HG02798 (cell line): ENCODE results near the gene MSRB3.

Source experiments
- ATAC-seq: cut with Tn5 transposase; IDR thresholded peaks from one replicate; pipeline ENCODE4 v1.9.1; 2021; ENCODE audit warnings: mild to moderate bottlenecking; ENCODE audit not compliant: unreplicated experiment, poor library complexity

The MSRB3 gene

DNA sequence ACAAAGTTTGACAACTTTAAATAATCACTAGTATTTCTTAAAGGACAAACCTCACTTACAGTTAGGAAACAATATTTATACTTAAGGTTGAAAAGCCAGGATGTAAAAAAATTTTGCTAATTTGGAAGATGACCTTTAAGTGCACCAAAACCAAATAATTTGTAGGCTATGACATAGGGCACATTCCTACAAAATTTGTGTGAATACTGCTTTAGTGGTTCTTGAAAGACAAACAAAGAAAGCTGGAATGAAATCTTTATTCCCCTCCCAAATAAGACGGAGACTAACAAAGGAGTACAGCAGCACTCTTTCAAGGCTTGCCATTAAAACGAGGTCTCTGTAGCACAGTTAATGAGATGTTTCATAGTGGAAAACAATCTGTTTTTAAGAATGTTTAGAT, 45.6 kb downstream of the MSRB3 start:
- ATAC-seq = no peak

GRCh38 chr12:65324551-65324950, 46.1 kb downstream of the MSRB3 start:
- no peak for ATAC-seq

DNA sequence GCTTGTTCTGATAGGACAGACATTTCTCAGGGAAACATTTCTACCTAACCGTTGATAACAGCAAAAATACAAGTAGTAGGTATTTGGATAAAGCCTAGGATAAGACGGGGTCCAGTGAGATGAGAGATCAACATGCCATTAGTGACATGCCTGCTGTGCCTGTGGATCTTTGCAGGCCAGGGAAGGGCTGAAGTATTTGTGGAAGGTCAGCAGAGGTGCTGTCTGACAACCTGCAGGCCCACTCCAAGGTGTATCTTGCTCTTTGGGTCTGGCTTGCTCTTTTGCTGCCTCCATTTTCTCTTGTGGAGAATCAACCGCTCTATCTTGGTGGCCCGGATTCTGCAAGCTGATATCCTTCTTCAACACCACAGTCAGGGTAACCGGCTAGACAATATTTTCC, 46.7 kb downstream of the MSRB3 start:
- ATAC-seq = no peak

DNA sequence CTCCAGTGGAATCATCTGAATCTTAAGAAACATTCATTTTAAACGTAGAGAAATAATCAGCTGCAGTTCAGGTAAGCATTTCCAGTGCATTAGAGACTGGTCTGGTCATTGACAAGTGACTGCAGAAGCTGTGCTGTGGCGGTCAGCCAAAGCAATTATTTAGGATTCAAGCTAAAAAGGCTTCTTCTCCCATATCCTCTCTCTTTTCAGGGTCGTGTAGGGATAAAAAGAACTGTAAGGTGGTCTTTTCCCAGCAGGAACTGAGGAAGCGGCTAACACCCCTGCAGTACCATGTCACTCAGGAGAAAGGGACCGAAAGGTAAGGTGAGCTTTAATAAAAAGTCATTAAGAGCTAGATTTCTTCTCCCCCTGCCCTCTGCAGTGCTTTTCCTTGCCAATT, 48.1 kb downstream of the MSRB3 start:
- no peak for ATAC-seq

GRCh38 chr12:65327207-65328076, 49.0 kb downstream of the MSRB3 start:
- no peak for ATAC-seq

DNA sequence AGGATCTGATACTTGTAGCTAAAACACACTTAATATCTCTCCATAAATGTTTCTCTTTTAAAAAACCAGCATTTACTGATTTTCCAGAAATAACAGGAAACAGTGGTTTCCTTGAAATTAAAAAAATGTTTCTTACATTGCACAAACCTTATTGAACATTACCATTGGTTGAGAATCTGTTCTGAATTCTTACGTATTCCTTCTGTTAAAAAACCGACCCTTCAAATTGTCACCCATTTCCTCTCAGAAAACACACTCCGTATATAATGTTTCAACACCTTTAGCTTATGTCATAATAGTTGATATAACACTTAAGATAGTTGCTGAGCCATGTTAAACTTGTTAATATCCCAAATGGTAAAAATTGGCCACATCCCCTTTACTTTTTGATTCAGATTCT, 51.2 kb downstream of the MSRB3 start:
- ATAC-seq = no peak

GRCh38 chr12:65330331-65330730, 51.8 kb downstream of the MSRB3 start:
- ATAC-seq = no peak

DNA sequence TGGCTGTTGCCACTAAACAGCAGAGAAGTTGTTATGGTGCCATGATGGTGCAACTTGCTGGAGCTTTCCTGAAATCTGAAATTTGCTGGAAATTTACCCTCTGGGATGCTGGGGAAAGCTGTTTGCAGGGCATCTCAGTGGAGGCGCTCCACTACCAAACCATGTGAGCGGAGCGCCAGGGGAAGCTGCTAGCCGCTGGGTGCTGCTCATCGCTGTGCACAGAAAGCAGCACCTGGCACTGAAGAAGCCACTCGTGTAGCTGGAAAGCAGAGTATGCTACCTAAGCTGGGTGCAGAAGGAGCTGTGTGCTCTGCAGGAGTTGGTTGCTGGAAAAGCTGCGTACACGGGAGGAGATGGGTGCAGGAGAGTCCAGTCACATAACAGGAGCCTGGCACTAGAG, 53.0 kb downstream of the MSRB3 start:
- no peak for ATAC-seq

DNA sequence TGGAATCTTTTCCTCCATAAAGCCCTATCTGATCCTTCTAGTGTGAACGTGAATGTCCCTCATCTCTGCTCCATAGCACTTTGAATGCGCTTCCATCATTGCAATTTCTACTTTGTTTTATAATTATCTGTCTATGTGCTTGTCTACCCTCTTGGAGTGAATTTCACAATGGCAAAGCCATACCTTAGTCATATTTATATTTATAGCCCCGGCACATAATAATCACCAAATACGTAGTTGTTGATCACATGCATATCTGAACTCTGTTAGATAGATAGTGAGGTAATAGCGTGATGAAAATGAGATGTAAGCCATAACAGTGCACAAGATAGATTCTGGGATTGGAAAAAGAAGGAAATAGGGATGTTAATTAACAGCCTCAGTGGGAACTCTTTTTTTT, 55.2 kb downstream of the MSRB3 start:
- no peak for ATAC-seq

DNA sequence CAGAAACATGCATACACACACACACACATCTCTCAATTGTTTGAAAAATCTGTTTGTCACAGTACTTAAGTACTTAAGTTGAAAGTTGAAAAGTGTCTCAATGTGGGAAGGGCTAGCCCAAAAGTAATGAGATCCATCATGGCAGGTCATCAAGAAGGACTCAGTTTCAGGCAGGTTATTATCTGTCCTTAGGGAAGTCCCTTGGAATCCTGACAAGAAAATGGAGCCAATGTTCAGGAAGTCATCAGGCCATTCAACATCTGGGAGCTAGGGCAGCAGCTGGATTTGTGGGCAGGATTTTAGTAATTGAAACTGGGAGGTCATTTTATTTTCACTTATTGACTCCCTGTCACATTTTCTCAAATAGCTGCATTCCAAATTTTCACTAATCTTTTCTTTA, 56.0 kb downstream of the MSRB3 start:
- ATAC-seq = no peak

DNA sequence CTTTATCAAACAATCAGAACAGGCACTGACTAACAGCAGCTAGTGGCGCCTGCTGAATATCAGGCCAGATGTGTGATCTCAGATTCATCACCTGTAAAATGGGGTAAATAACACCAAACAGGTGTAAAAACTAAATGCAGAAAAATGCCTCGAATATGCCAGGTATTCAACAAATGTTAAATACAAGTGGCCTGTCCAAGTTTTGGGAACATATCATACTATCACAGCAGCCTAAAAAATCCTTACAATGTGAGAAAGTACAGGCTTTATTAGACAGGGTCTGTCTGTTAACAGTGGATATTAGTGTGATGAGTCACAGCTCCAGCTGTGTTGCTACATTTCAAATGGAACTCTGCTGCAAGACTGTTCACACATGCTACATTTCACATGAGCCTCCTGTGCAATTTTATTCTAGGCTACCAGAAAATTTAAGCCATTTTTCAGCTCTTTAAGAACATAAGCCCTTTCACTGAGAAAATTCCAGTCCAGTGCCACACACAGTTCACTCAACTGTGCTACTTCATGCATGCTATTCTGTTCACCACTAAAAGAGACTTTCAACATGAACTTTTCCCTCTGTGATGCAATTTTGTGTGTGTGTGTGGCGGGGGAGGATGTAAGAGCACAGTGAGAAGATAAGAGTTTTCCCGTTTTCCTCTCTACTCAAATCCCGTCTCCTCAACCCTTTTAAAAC, 56.7 kb downstream of the MSRB3 start:
- no peak for ATAC-seq

GRCh38 chr12:65335981-65336380, 57.5 kb downstream of the MSRB3 start:
- ATAC-seq = no peak

DNA sequence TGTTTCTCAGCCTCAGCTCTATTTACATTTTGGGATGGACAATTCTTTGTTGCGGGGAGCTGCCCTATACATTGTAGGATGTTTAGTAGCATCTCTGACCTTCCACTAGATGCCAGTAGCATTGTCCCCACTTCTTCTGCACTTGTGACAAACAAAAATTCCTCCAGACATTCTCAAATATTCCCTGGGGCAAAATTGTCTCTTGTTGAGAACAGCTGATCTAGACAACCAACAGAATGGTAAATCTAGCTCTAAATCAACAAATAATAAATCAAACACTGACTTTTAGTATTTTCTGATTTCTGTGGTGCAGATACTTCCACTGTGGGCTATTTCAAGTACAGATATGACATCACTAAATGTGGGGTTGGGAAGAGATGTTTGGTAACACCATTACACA, 60.7 kb downstream of the MSRB3 start:
- no peak for ATAC-seq

- ATAC-seq = no peak
Measured at GRCh38 chr12:65343230-65343629, 64.7 kb downstream of the MSRB3 start.

DNA sequence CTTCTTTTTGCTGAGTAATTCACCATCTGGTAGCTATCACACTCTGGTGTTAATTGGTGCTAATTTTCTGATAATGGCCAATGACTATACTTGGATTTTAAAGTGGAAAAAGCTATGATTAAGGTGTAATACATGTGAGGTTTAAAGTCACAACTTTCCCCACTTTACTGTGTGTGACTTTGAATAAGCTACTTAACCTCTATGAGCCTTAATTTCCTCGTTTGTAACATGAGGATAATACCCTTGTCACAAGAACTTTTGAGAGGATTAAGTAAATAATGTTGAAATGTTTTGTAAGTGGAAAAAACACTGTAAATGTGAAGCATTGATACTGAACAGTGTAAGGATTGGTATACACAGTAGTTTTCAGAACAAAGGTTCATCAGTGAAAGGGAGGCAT, 65.3 kb downstream of the MSRB3 start:
- ATAC-seq = no peak

- no peak for ATAC-seq
Measured at GRCh38 chr12:65355461-65355860, 77.0 kb downstream of the MSRB3 start.

GRCh38 chr12:65362234-65363031, 84.0 kb downstream of the MSRB3 start:
- ATAC-seq = no peak

DNA sequence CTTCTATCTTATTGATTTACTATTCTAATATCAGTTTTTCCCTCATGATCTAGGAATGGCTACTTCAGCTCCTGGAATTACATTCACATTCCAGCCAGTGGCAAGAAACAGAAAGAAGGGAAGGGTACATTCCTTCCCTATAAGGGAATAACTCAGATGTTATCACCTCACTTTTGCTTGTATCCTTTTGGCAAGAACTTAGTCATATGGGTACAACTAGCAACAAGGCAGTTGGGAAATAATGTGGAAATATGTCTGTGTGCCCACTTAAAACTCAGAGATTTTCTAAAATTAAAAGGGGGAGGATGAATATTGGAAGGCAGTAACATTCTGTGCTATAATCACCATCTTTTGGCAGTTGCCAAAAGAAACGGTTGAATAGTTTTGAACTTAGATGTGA, 85.6 kb downstream of the MSRB3 start:
- ATAC-seq = no peak

DNA sequence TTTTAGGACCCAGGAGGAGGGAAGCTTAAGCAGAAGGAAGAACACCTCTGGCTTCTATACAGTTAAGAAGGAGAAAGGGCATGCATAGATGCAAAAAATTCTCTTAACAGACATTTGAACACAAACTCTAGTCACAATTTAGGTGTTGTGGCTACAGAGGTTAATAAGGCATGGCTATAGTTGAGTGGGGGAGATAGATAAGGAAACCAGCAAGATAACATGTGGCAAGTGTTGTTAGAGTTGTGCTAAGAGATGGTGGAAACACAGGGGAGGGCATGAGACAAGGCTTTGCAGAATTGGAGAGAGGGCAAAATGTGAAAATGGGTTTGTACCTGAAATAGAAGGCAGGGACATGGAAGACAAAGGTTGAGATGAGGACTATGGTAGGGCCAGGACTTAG, 88.9 kb downstream of the MSRB3 start:
- ATAC-seq = no peak

GRCh38 chr12:65368055-65368454, 89.6 kb downstream of the MSRB3 start:
- ATAC-seq = no peak

- ATAC-seq = no peak
Measured at GRCh38 chr12:65372574-65372973, 94.1 kb downstream of the MSRB3 start.
